ENCODE data around the gene MLKL. TPM values are rescaled to one million over a fixed set of nuclear protein-coding genes. Genes with fewer than 3 reads are reported as not detected.
A peak's percentile ranks its signal among the peaks of the same experiment; 100 is the strongest.

The MLKL gene
- total and polyA plus RNA-seq, 2 donors (not counting 3 experiments of a cell fraction or from before 2014, with no cell fraction given) = 8.1 to 26.5 TPM

DNA sequence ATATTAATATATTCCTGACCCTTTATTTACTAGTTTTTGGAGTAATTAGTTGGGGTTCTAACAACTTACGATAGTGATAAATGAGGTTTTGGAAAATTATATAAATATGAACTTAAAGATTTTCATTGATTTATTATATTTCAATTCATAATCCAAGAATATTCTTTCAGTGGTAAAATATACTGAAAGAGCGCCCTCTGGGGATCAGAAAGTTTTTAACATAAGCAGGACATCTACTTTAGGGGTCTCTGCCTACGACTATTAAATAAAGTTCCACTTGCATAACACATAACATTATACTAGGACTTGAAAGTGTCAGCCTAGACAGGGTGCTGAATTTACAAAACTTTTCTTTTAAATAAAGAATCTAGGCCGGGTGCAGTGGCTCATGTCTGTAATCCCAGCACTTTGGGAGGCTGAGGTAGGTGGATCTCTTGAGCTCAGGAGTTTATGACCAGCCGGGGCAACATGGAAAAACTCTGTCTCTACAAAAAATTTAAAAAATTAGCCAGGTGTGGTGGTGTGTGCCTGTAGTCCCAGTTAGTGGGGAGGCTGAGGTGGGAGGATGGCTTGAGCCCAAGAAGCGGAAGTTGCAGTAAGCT, 49.6 kb downstream of the MLKL start:
- Histone ChIP-seq H3K79me2 (ENCODE audit: control insufficient read depth, insufficient read depth, low read length) (peaks cover 58% of the 10 kb centered on the region), H3K36me3 (ENCODE audit: control insufficient read depth in 2 of 2, extremely low read depth in 1 of 2, insufficient read depth in 2 of 2, low read length in 2 of 2) (peaks cover 12 to 17% of the 10 kb centered on the region in 2 experiments), H3K9ac (replicated peaks; ENCODE audit: extremely low read depth, insufficient read depth, low read length) (no peak overlapping the region), H3K27me3 (ENCODE audit: control insufficient read depth in 2 of 2, insufficient read depth in 2 of 2, low read length in 2 of 2) (no peaks in the 10 kb centered on the region), H3K9me1 (replicated peaks; ENCODE audit: control insufficient read depth, extremely low read depth, insufficient read depth, low read length) (no peaks in the 10 kb centered on the region), H3K4me3 (replicated peaks in 1 of 3; ENCODE audit: insufficient read depth in 1 of 3, low read depth in 1 of 3, low read length in 3 of 3) (no peak overlapping the region), H3K4me2 (ENCODE audit: insufficient read depth, low read length) (no peak overlapping the region), H3K4me1 (ENCODE audit: control insufficient read depth, extremely low read depth, insufficient read depth, low read length) (peaks cover 5% of the 10 kb centered on the region), H4K20me1 (replicated peaks; ENCODE audit: control insufficient read depth, extremely low read depth, insufficient read depth, low read length) (peaks cover 4% of the 10 kb centered on the region), H3K27ac (ENCODE audit: insufficient read depth, low read depth, low read length) (no peak overlapping the region), H3K9me3 (replicated peaks; ENCODE audit: control insufficient read depth, insufficient read depth, low read length) (no peaks in the 10 kb centered on the region), H2AFZ (ENCODE audit: low read depth, low read length) (no peak overlapping the region)
- FAIRE-seq (no peak), DNase-seq (ENCODE audit: low read depth, low spot score) (peak; percentile 27)
- dilution Hi-C loops (cut with MboI; ENCODE audit: extremely low pct_ligation_motif_present, low sequenced_read_pairs) = no loop called here
- no peak for TF ChIP-seq EZH2 (IDR thresholded peaks at IDR 0.05; ENCODE audit: borderline replicate concordance, low read depth, low read length, severe bottlenecking)
- TF ChIP-seq, protein P1, sequence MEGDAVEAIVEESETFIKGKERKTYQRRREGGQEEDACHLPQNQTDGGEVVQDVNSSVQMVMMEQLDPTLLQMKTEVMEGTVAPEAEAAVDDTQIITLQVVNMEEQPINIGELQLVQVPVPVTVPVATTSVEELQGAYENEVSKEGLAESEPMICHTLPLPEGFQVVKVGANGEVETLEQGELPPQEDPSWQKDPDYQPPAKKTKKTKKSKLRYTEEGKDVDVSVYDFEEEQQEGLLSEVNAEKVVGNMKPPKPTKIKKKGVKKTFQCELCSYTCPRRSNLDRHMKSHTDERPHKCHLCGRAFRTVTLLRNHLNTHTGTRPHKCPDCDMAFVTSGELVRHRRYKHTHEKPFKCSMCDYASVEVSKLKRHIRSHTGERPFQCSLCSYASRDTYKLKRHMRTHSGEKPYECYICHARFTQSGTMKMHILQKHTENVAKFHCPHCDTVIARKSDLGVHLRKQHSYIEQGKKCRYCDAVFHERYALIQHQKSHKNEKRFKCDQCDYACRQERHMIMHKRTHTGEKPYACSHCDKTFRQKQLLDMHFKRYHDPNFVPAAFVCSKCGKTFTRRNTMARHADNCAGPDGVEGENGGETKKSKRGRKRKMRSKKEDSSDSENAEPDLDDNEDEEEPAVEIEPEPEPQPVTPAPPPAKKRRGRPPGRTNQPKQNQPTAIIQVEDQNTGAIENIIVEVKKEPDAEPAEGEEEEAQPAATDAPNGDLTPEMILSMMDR (IDR thresholded peaks at IDR 0.05; ENCODE audit: extremely low read depth in 1 of 2, insufficient read depth in 1 of 2, low read depth in 1 of 2, low read length in 2 of 2) = peak in 1 of 2 donors; percentile 27
- BruUV-seq (replicated peaks) = no TSS peak
- ChIA-PET POLR2A (interaction anchor here (0.6 kb wide), 1 partner anchor 16 kb away, joined by 3 read pairs; the partner anchor contains the start of gene RFWD3), CTCF (interaction anchor here (0.8 to 2.5 kb wide), 24 partner anchors 9 to 343 kb away, joined by 3 to 17 read pairs (median 4); partner anchors contain the start of gene RFWD3)
- intact Hi-C loops (cut with micrococcal nuclease) = no loop called here

DNA sequence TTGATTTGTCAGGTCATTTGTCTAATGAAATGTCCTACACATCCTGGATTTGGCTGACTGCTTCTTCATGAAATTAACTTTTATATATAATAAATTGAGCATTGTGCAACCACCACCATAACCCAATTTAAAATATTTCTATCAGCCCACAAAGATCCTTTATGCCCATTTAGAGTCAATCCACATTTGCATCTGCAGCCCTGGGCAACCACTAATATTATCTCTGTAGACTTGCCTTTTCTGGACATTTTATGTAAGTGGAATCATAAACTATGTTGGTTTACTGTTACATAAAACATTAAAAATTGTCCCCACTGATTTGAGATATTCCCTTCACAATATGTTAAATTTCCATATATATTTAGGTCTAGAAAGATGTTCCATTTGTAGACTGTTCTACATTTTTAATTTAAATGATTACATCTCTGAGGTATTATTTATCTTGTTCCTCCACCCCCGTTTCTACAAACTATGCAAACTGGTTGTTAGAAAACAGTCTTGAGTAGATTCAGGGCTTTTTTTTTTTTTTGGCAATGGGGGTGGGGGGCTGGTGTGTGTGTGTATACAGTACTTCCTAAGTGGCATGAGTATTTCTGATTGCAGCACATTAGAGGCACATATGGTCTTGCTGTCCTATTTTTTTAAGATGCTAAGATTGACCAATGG, 50.7 kb downstream of the MLKL start:
- no peaks in the 10 kb centered on the region for H3K9me3 ChIP-seq (replicated peaks; ENCODE audit: control insufficient read depth, insufficient read depth, low read length)
- no peaks in the 10 kb centered on the region for H3K9me1 ChIP-seq (replicated peaks; ENCODE audit: control insufficient read depth, extremely low read depth, insufficient read depth, low read length)
- no peak for TF ChIP-seq JUN (IDR thresholded peaks at IDR 0.05; ENCODE audit: borderline replicate concordance, insufficient read depth, insufficient read length, low read depth)
- TF ChIP-seq, protein P1 (IDR thresholded peaks at IDR 0.05; ENCODE audit: extremely low read depth in 1 of 2, insufficient read depth in 1 of 2, low read depth in 1 of 2, low read length in 2 of 2) = no peak
- TF ChIP-seq MYC (IDR thresholded peaks at IDR 0.05; ENCODE audit: low read depth, low read length) = no peak
- TF ChIP-seq, protein P2, sequence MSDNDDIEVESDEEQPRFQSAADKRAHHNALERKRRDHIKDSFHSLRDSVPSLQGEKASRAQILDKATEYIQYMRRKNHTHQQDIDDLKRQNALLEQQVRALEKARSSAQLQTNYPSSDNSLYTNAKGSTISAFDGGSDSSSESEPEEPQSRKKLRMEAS (IDR thresholded peaks at IDR 0.05; ENCODE audit: insufficient read depth, insufficient read length) = no peak
- TF ChIP-seq FOS (IDR thresholded peaks at IDR 0.05; ENCODE audit: borderline replicate concordance, insufficient read depth, low read length) = no peak
- TF ChIP-seq EZH2 (IDR thresholded peaks at IDR 0.05; ENCODE audit: borderline replicate concordance, low read depth, low read length, severe bottlenecking) = no peak
- TF ChIP-seq POLR2A (IDR thresholded peaks at IDR 0.05; ENCODE audit: low read depth, low read length) = no peak
- no peak for TF ChIP-seq POLR2AphosphoS5 (IDR thresholded peaks at IDR 0.05; ENCODE audit: insufficient read depth, low read depth, low read length)
- no peak for TF ChIP-seq GATA2 (IDR thresholded peaks at IDR 0.05; ENCODE audit: insufficient read depth, insufficient read length, low read depth, low read length)
- intact Hi-C loops (cut with micrococcal nuclease) (no loop called here), dilution Hi-C loops (cut with MboI; ENCODE audit: extremely low pct_ligation_motif_present, low sequenced_read_pairs) (no loop called here)
- H3K36me3 ChIP-seq (ENCODE audit: control insufficient read depth in 2 of 2, extremely low read depth in 1 of 2, insufficient read depth in 2 of 2, low read length in 2 of 2) = peaks cover 12 to 17% of the 10 kb centered on the region in 2 experiments
- no peak overlapping the region for H3K27ac ChIP-seq (ENCODE audit: insufficient read depth, low read depth, low read length)
- ChIA-PET POLR2A (no interaction called here), CTCF (interaction anchor here (0.6 to 1.5 kb wide), 3 partner anchors 9 to 156 kb away, joined by 3 to 5 read pairs (median 4); no protein-coding TSS in a partner anchor)
- DNase-seq (ENCODE audit: low read depth, low spot score) = no peak
- no peak overlapping the region for H3K9ac ChIP-seq (replicated peaks; ENCODE audit: extremely low read depth, insufficient read depth, low read length)
- H3K27me3 ChIP-seq (ENCODE audit: control insufficient read depth in 2 of 2, insufficient read depth in 2 of 2, low read length in 2 of 2) = no peaks in the 10 kb centered on the region
- no TSS peak for BruUV-seq (replicated peaks)
- no peak for FAIRE-seq
- H3K79me2 ChIP-seq (ENCODE audit: control insufficient read depth, insufficient read depth, low read length) = peaks cover 51% of the 10 kb centered on the region
- peaks cover 5% of the 10 kb centered on the region for H3K4me1 ChIP-seq (ENCODE audit: control insufficient read depth, extremely low read depth, insufficient read depth, low read length)
- H2AFZ ChIP-seq (ENCODE audit: low read depth, low read length) = no peak overlapping the region
- H3K4me2 ChIP-seq (ENCODE audit: insufficient read depth, low read length) = no peak overlapping the region
- H4K20me1 ChIP-seq (replicated peaks; ENCODE audit: control insufficient read depth, extremely low read depth, insufficient read depth, low read length) = peaks cover 4% of the 10 kb centered on the region
- no peak overlapping the region for H3K4me3 ChIP-seq (replicated peaks in 1 of 3; ENCODE audit: insufficient read depth in 1 of 3, low read depth in 1 of 3, low read length in 3 of 3)
